GM18526 (cell line): Measurements from ENCODE around the gene MAPK8.

Experiments
- POLR2A ChIP-seq: IDR thresholded peaks from 3 replicates; pipeline ENCODE4 v1.6.1; 2011; ENCODE audit not compliant: insufficient read length; ENCODE audit errors: extremely low read depth

MAPK8 gene

GRCh38 chr10:48411510-48411909 lies 105.0 kb downstream of the MAPK8 start:
- no peak for TF ChIP-seq POLR2A

GRCh38 chr10:48412081-48412480 lies 105.6 kb downstream of the MAPK8 start:
- TF ChIP-seq POLR2A = no peak

- TF ChIP-seq POLR2A = no peak
Observed at GRCh38 chr10:48412933-48413332, 106.5 kb downstream of the MAPK8 start.

GRCh38 chr10:48414160-48414559 lies 107.7 kb downstream of the MAPK8 start:
- no peak for TF ChIP-seq POLR2A

- TF ChIP-seq POLR2A = no peak
Observed at GRCh38 chr10:48414778-48415177, 108.3 kb downstream of the MAPK8 start.

GRCh38 chr10:48416584-48417232 lies 110.2 kb downstream of the MAPK8 start:
- TF ChIP-seq POLR2A = no peak

GRCh38 chr10:48417374-48417773 lies 110.9 kb downstream of the MAPK8 start:
- TF ChIP-seq POLR2A = no peak

- no peak for TF ChIP-seq POLR2A
Observed at GRCh38 chr10:48418189-48418788, 111.8 kb downstream of the MAPK8 start.

- no peak for TF ChIP-seq POLR2A
Observed at GRCh38 chr10:48419714-48420113, 113.2 kb downstream of the MAPK8 start.

- no peak for TF ChIP-seq POLR2A
Observed at GRCh38 chr10:48423884-48424283, 117.4 kb downstream of the MAPK8 start.

- TF ChIP-seq POLR2A = no peak
Observed at GRCh38 chr10:48428896-48429295, 122.4 kb downstream of the MAPK8 start.

- TF ChIP-seq POLR2A = no peak
Observed at GRCh38 chr10:48429309-48429708, 122.8 kb downstream of the MAPK8 start.

- TF ChIP-seq POLR2A = no peak
Observed at GRCh38 chr10:48430402-48430993, 124.0 kb downstream of the MAPK8 start.

GRCh38 chr10:48431871-48432270 lies 125.4 kb downstream of the MAPK8 start:
- no peak for TF ChIP-seq POLR2A

- TF ChIP-seq POLR2A = no peak
Observed at GRCh38 chr10:48437546-48437945, 131.1 kb downstream of the MAPK8 start.

- no peak for TF ChIP-seq POLR2A
Observed at GRCh38 chr10:48439031-48439430, 132.6 kb downstream of the MAPK8 start.
